Activated CD8-positive, alpha-beta memory T cell treated with anti-CD3 and anti-CD28 coated beads, Interleukin-2, amount 50 U/mL, for 24 hours (primary cell): Measurements from ENCODE around the gene ARRB1.
"Not testable (repeated sequence)": the region's sequence is repeated elsewhere in the genome, so short reads cannot be mapped to it uniquely, and the experiment has no call there.

ENCODE experiments used
- DNase-seq: peaks from one replicate; pipeline ENCODE4 v3.0.0-alpha.2; 2020; ENCODE audit errors: extremely low read depth

ARRB1 gene

GRCh38 chr11:75344186-75344585 is 7.3 kb downstream of the ARRB1 start:
- no peak for DNase-seq

- no peak for DNase-seq
Observed at GRCh38 chr11:75342966-75343870, 8.2 kb downstream of the ARRB1 start.

- DNase-seq, result no peak
Observed at GRCh38 chr11:75342231-75342918, 9.1 kb downstream of the ARRB1 start.

- DNase-seq, result no peak
Observed at GRCh38 chr11:75341612-75342011, 9.8 kb downstream of the ARRB1 start.

GRCh38 chr11:75339685-75340409 is 11.6 kb downstream of the ARRB1 start:
- no peak for DNase-seq

GRCh38 chr11:75338516-75339208 is 12.8 kb downstream of the ARRB1 start:
- no peak for DNase-seq

- no peak for DNase-seq
Observed at GRCh38 chr11:75337195-75337654, 14.2 kb downstream of the ARRB1 start.

GRCh38 chr11:75334976-75335375 is 16.5 kb downstream of the ARRB1 start:
- no peak for DNase-seq

GRCh38 chr11:75334402-75334891 is 17.0 kb downstream of the ARRB1 start:
- no peak for DNase-seq

GRCh38 chr11:75333807-75334140 is 17.7 kb downstream of the ARRB1 start:
- DNase-seq, result no peak

- DNase-seq, result no peak
Observed at GRCh38 chr11:75333022-75333806, 18.2 kb downstream of the ARRB1 start.

- DNase-seq, result not testable (repeated sequence)
Observed at GRCh38 chr11:75331761-75332160, 19.7 kb downstream of the ARRB1 start.

GRCh38 chr11:75331304-75331703 is 20.2 kb downstream of the ARRB1 start:
- DNase-seq, result not testable (repeated sequence)

- DNase-seq, result not testable (repeated sequence)
Observed at GRCh38 chr11:75330886-75331285, 20.6 kb downstream of the ARRB1 start.

GRCh38 chr11:75330291-75330690 is 21.2 kb downstream of the ARRB1 start:
- no peak for DNase-seq

- no peak for DNase-seq
Observed at GRCh38 chr11:75328426-75329277, 22.8 kb downstream of the ARRB1 start.

GRCh38 chr11:75326439-75326810 is 25.0 kb downstream of the ARRB1 start:
- no peak for DNase-seq

GRCh38 chr11:75325713-75326438 is 25.6 kb downstream of the ARRB1 start:
- DNase-seq, result no peak

GRCh38 chr11:75324740-75325139 is 26.7 kb downstream of the ARRB1 start:
- DNase-seq, result no peak
